ENCODE results near the gene B4GALNT3.

DNA sequence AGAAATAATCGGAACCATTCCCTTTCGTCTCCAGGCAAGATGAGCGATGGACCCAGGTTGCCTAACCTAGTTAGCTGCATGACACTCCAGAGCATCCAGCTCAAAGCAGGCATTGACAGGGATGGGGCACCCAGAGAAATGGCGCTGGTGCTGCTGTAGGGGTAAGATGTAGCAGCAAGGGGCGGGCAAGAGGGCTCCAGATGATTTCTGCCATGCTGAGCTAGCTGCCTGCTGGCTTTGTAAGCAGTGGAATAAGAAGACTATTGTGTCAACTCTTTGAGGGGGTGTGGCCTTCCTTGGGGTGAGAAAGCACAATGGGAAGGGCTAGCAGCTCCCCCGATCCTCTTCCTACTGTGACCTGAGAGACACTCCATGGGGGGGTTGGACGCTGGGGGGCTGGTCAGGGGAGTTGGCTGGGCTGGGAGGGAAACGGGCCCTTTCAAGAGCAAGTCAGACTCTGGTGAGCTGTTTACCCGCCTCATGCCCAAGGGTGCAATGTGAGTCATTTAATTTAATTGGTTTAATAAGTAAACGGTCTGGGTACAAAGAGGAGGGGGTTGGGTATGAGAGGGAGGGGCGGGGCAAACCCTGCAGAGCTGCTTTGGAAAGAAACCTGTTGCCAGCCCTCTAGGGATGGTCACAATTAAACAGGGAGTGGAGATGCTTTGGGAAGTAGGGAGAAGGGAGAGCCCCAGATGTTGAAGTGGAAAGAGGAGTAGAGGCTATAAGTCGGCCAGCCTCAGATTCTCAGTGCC is 50.5 kb downstream of the B4GALNT3 start:
- TF ChIP-seq SUZ12 (IDR thresholded peaks at IDR 0.05; ENCODE audit: extremely low read depth, insufficient read depth, insufficient read length) (no peak), YY1 (IDR thresholded peaks at IDR 0.05; ENCODE audit: insufficient read depth, insufficient read length) (no peak)

Measured in NT2/D1 (cell line).